K562 (cell line): ENCODE measurements around the gene CRYBG2. TPM values are rescaled to one million over a fixed set of nuclear protein-coding genes. Genes with fewer than 3 reads are reported as not detected.
A peak's percentile ranks its signal among the peaks of the same experiment; 100 is the strongest.

Experiments used
- ARHGAP35 ChIP-seq: fragments of 450-650 bp; IDR thresholded peaks from 2 replicates; pipeline ENCODE4 v1.6.1; 2018; ENCODE audit not compliant: partially characterized antibody
- BRF1 ChIP-seq: IDR thresholded peaks from 3 replicates; pipeline ENCODE4 v1.6.1; 2011; ENCODE audit warnings: borderline replicate concordance, mild to moderate bottlenecking; ENCODE audit not compliant: insufficient read length; ENCODE audit errors: extremely low read depth
- ETV5 ChIP-seq: sonication (generic); formaldehyde crosslinking; IDR thresholded peaks from 2 replicates; pipeline ENCODE4 v1.4.0; 2020; ENCODE audit warnings: low read depth, mild to moderate bottlenecking, missing genetic modification reagents
- NCOR1 ChIP-seq: fragments of 450-650 bp; IDR thresholded peaks from 2 replicates; pipeline ENCODE4 v1.6.1; 2016; ENCODE audit warnings: mild to moderate bottlenecking, moderate library complexity
- POLR2AphosphoS5 ChIP-seq: IDR thresholded peaks from 2 replicates; pipeline ENCODE4 v1.6.1; 2011; ENCODE audit warnings: mild to moderate bottlenecking, low read depth, low read length, moderate library complexity; ENCODE audit not compliant: control insufficient read depth, insufficient read depth
- ZNF507 ChIP-seq: conservative IDR thresholded peaks from 2 replicates; pipeline ENCODE4 v1.6.1; 2017; ENCODE audit warnings: missing genetic modification characterization, missing compliant biosample characterization
- polyA plus RNA-seq, 8 experiments: library from polyadenylated mRNA; depleted of rRNA in 4 of 8; stranded (reverse) in 5 of 8; unstranded in 3 of 8; fragments of >200 nt; fragmentation: Nextera tagmentation in 2 of 8; fragmentation: Illumina TruSeq in 1 of 8; extraction: Ambion mirVana in 2 of 8; extraction: Trizol in 1 of 8; gene quantifications; 2 replicates each; pipeline versions ENCODE4 v1.2.1 to v1.2.3, GENCODE V29; 2011 to 2014; ENCODE audit warnings: inconsistent platforms in 1 of 8, missing spikeins in 1 of 8
- total RNA-seq, 7 experiments: library from RNA; depleted of rRNA in 6 of 7; stranded (reverse); fragments of >200 nt in 6 of 7; fragmentation: Illumina TruSeq in 2 of 7; extraction: Trizol in 2 of 7; gene quantifications; 2 replicates each; pipeline versions ENCODE4 v1.2.1 to v1.2.3, GENCODE V29; 2011 to 2021; ENCODE audit warnings: low replicate concordance in 1 of 7
- TF ChIP-seq, protein P1 (sequence below): sonication (generic); formaldehyde crosslinking; IDR thresholded peaks from 2 replicates; pipeline ENCODE4 v1.8.1; 2023; ENCODE audit warnings: mild to moderate bottlenecking, missing genetic modification reagents
- TF ChIP-seq, protein P2 (sequence below), 2 experiments: fragments of 450-650 bp in 1 of 2; sonication (generic) in 1 of 2; formaldehyde crosslinking; conservative IDR thresholded peaks; 2 replicates each; pipeline versions ENCODE4 v1.4.0 to v1.8.1; 2020 to 2022; ENCODE audit warnings: mild to moderate bottlenecking in 1 of 2, missing genetic modification reagents in 1 of 2
- TF ChIP-seq, protein P3 (sequence below): fragments of 250-450 bp; sonication (Bioruptor Pico); IDR thresholded peaks from 2 replicates; pipeline ENCODE4 v1.4.0; 2020; ENCODE audit warnings: mild to moderate bottlenecking, moderate library complexity

Gene CRYBG2
- total and polyA plus RNA-seq, 9 of the 15 experiments (the other 6 are each of a cell fraction or from before 2014, with no cell fraction given), result 0.39 to 8.5 (median 3.7) TPM

DNA sequence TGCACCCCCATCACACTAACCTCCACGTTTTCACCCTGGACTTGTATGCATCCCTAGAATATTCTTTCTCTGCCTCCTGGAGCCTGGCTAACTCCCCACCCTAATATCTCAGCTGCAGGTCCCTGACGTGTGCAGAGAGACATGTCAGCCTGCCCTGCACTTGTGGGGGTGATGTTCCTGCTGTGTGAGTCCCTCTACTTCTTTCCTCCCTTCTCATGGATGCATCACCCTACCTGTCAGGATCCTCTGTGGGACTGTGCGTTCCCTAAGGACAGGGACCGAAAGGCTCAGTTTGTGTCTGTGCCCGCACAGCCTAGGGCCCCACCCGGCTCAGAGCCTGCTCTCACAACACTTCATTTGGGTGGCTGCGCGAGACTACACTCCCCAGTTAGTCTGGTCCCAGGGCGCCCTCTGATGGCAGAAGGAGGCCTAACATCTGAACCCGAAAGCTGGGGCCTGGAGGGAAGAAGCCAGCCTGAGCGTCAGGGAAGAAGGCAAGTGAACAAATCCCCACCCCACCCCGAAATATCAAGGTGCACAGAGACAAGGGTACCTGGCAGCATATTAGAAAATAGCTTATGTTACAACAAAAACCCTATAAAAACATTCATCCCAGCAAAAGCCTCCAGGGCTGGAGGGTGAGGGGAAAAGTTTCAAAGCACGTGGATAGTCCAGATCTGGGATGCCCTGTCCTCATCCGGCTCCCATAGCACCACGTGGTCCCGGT is 32.5 kb downstream of the CRYBG2 start (continued):
- TF ChIP-seq, protein P1, sequence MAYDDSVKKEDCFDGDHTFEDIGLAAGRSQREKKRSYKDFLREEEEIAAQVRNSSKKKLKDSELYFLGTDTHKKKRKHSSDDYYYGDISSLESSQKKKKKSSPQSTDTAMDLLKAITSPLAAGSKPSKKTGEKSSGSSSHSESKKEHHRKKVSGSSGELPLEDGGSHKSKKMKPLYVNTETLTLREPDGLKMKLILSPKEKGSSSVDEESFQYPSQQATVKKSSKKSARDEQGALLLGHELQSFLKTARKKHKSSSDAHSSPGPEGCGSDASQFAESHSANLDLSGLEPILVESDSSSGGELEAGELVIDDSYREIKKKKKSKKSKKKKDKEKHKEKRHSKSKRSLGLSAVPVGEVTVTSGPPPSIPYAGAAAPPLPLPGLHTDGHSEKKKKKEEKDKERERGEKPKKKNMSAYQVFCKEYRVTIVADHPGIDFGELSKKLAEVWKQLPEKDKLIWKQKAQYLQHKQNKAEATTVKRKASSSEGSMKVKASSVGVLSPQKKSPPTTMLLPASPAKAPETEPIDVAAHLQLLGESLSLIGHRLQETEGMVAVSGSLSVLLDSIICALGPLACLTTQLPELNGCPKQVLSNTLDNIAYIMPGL (CRISPR knock-in tag), result no peak
- TF ChIP-seq, protein P2, sequence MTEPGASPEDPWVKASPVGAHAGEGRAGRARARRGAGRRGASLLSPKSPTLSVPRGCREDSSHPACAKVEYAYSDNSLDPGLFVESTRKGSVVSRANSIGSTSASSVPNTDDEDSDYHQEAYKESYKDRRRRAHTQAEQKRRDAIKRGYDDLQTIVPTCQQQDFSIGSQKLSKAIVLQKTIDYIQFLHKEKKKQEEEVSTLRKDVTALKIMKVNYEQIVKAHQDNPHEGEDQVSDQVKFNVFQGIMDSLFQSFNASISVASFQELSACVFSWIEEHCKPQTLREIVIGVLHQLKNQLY (CRISPR knock-in tag; conservative IDR thresholded peaks at IDR 0.05), result no peak
- TF ChIP-seq NCOR1, result no peak
- TF ChIP-seq BRF1, result no peak
- TF ChIP-seq, protein P3, sequence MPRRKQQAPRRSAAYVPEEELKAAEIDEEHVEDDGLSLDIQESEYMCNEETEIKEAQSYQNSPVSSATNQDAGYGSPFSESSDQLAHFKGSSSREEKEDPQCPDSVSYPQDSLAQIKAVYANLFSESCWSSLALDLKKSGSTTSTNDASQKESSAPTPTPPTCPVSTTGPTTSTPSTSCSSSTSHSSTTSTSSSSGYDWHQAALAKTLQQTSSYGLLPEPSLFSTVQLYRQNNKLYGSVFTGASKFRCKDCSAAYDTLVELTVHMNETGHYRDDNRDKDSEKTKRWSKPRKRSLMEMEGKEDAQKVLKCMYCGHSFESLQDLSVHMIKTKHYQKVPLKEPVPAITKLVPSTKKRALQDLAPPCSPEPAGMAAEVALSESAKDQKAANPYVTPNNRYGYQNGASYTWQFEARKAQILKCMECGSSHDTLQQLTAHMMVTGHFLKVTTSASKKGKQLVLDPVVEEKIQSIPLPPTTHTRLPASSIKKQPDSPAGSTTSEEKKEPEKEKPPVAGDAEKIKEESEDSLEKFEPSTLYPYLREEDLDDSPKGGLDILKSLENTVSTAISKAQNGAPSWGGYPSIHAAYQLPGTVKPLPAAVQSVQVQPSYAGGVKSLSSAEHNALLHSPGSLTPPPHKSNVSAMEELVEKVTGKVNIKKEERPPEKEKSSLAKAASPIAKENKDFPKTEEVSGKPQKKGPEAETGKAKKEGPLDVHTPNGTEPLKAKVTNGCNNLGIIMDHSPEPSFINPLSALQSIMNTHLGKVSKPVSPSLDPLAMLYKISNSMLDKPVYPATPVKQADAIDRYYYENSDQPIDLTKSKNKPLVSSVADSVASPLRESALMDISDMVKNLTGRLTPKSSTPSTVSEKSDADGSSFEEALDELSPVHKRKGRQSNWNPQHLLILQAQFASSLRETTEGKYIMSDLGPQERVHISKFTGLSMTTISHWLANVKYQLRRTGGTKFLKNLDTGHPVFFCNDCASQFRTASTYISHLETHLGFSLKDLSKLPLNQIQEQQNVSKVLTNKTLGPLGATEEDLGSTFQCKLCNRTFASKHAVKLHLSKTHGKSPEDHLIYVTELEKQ (CRISPR knock-in tag), result no peak
- no peak for TF ChIP-seq ARHGAP35
- no peak for TF ChIP-seq POLR2AphosphoS5
- TF ChIP-seq ZNF507 (tag), result no peak
- TF ChIP-seq ETV5, result peak; percentile 63; the same call in 1 of the 2 replicates
